Measurements from ENCODE around the gene PTCRA.

GRCh38 chr6:42870145-42870936 is 45.5 kb upstream of the PTCRA start:
- no peak for TF ChIP-seq TAF1 (IDR thresholded peaks at IDR 0.05; ENCODE audit: borderline replicate concordance, low read depth, low read length)
- no peak for TF ChIP-seq POLR2A (IDR thresholded peaks at IDR 0.05; ENCODE audit: low read depth, low read length)
